Activated T-cell treated with anti-CD3 and anti-CD28 coated beads, Interleukin-2, amount 50 U/mL, for 72 hours (primary cell): ENCODE results near the gene SYN1. TPM values are rescaled to one million over a fixed set of nuclear protein-coding genes. Genes with fewer than 3 reads are reported as not detected.

Experiments used
- ATAC-seq, 2 donors: fragments of 150-1000 bp; cut with Tn5 transposase; replicated peaks in 1 of 2; 2 replicates each; pipeline ENCODE4 v1.10.0; 2021; ENCODE audit warnings: moderate library complexity in 2 of 2, mild to moderate bottlenecking in 1 of 2
- DNase-seq, 2 donors: peaks; one replicate each; pipeline ENCODE4 v3.0.0; 2021 to 2022; ENCODE audit warnings: mixed read lengths in 1 of 2
- H3K27ac Mint-ChIP-seq: one replicate; pipeline ENCODE4 v1.8.0; 2022; ENCODE audit warnings: mild to moderate bottlenecking, moderate library complexity, mixed read lengths
- H3K27me3 Mint-ChIP-seq: one replicate; pipeline ENCODE4 v1.8.0; 2022; ENCODE audit warnings: low read depth, mixed read lengths
- H3K36me3 Mint-ChIP-seq, 2 donors: one replicate each; pipeline ENCODE4 v1.8.0; 2022; ENCODE audit warnings: mixed read lengths in 2 of 2, mild to moderate bottlenecking in 1 of 2; ENCODE audit not compliant: insufficient read depth in 2 of 2
- H3K4me1 Mint-ChIP-seq: one replicate; pipeline ENCODE4 v1.8.0; 2022; ENCODE audit warnings: low read depth, mixed read lengths
- H3K4me3 Mint-ChIP-seq, 2 donors: one replicate each; pipeline ENCODE4 v1.8.0; 2022; ENCODE audit warnings: mild to moderate bottlenecking in 2 of 2, mixed read lengths in 2 of 2, moderate library complexity in 2 of 2
- H3K9me3 Mint-ChIP-seq, 2 donors: one replicate each; pipeline ENCODE4 v1.8.0; 2022; ENCODE audit warnings: mixed read lengths in 2 of 2
- total RNA-seq, 2 donors: library from RNA; stranded (reverse); gene quantifications; one replicate each; pipeline ENCODE4 v1.2.3, GENCODE V29; 2022

The SYN1 gene
- total RNA-seq, 2 donors from 2014 or later, result 0.67 to 2.0 TPM

DNA sequence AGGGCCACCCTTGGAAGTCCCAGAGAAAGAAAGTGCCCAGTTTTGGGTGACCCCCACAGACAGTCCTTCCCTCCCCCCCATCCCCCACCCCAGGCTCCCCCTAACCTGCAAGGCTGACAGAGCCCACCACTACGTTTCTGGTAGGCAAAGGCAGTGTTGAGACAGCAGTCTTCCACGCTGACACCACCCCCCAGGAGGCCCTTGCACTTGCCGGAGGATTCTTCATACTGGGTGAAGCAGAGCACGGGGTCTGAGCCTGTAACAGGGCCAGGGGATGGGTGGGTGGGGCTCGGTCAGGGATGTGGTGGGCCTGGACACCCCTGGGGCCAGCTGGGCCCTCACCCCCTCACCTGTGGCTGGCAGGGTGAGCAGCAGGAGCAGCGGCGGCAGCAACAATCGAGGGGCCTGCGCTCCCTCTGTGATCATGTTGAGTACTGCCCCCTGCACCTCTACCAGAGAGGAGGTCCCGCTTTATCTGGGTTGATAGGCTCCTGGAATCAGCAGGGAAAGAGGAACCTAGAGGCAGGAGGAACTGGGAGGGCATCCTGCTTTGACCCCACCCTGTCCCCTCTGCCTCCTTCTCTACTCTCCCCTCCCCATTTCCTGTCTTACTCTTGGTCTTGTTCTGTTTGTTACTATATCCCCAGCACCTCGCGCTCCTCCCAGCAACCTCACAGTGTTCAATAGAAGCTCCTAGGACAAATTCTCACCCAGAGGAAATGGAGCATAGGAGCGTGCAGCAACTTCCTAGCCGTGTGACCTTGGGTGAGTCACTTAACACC is 10.0 kb upstream of the SYN1 start, which contains the start of gene CFP:
TSS of gene CFP (minus strand) at position 512 of the 782 bp plus-strand sequence. CDS start at position 426, 86 bp downstream.
- ATAC-seq (peak; percentile 51 to 61), DNase-seq (no peak)
- Mint-ChIP-seq H3K9me3 (no peaks in the 10 kb centered on the region), H3K27me3 (no peaks in the 10 kb centered on the region), H3K36me3 (no peaks in the 10 kb centered on the region), H3K4me1 (peaks cover 15% of the 10 kb centered on the region), H3K4me3 (peak within 1 kb of the TSS; percentile 65 to 66), H3K27ac (peak within 1 kb of the TSS; percentile 17)

- no peaks in the 10 kb centered on the region for H3K27me3 Mint-ChIP-seq
- H3K9me3 Mint-ChIP-seq, result no peaks in the 10 kb centered on the region
- peaks cover 15% of the 10 kb centered on the region for H3K4me1 Mint-ChIP-seq
- H3K27ac Mint-ChIP-seq, result no peak overlapping the region
- ATAC-seq (peak; percentile 29 to 32), DNase-seq (no peak)
- H3K4me3 Mint-ChIP-seq, result peak overlapping the region; percentile 65 to 66
- no peaks in the 10 kb centered on the region for H3K36me3 Mint-ChIP-seq
Measured at GRCh38 chrX:47628982-47629381, 9.3 kb upstream of the SYN1 start.

DNA sequence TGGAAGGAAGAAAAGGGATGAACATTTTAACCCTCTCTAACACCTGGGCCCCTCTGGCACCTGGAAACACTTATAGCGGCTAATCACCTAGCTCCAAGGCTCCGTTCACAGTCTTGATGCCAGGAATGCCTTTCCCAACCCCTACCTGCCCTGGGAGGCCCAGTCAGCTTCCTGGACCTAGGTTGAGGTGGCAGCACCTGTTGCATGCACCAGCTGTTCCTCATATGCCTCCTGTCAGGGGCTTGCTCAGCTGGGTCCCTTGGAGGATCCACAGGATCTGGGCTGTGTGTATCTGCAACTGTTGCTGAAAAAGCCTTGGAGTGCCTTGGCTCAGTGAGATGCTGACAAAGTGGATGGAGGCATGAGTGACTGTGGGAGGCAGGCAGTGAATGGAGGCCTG is 5.7 kb upstream of the SYN1 start:
- Mint-ChIP-seq H3K27ac (no peak overlapping the region), H3K36me3 (no peaks in the 10 kb centered on the region), H3K27me3 (peaks cover 19% of the 10 kb centered on the region), H3K4me3 (no peak overlapping the region), H3K4me1 (peaks cover 23% of the 10 kb centered on the region), H3K9me3 (no peaks in the 10 kb centered on the region)
- ATAC-seq, result no peak
- DNase-seq, result no peak

GRCh38 chrX:47623540-47624027 is 3.9 kb upstream of the SYN1 start:
- DNase-seq, result peak; percentile 32 to 44
- peak; percentile 55 for ATAC-seq
- peaks cover 23% of the 10 kb centered on the region for H3K27me3 Mint-ChIP-seq
- no peaks in the 10 kb centered on the region for H3K9me3 Mint-ChIP-seq
- H3K4me3 Mint-ChIP-seq, result peak overlapping the region; percentile 77 to 83
- H3K4me1 Mint-ChIP-seq, result peaks cover 14% of the 10 kb centered on the region
- H3K27ac Mint-ChIP-seq, result no peak overlapping the region
- H3K36me3 Mint-ChIP-seq, result no peaks in the 10 kb centered on the region

- ATAC-seq (no peak), DNase-seq (no peak)
- Mint-ChIP-seq H3K27me3 (peaks cover 37% of the 10 kb centered on the region), H3K36me3 (no peaks in the 10 kb centered on the region), H3K9me3 (no peaks in the 10 kb centered on the region), H3K4me1 (peaks cover 14% of the 10 kb centered on the region), H3K27ac (no peak overlapping the region), H3K4me3 (no peak overlapping the region)
Measured at GRCh38 chrX:47621851-47622250, 2.2 kb upstream of the SYN1 start.

DNA sequence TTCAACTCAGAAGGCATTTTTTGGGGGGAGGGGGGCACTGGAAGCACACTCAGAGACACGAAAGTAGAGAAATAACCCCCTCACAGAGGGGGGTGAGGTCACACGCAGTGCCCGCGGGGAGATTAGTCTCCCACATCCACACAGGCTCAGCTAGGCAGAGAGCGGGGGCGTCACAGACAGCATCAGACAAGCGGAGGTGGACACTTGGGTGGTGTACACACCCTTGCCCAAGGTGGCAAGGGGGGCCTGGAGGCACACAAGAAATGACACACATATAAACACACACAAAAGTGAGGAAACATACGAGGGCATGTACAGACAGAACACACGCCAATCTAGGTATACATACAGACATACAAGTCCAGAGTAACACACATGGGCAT is 637 bp upstream of the SYN1 start:
- Mint-ChIP-seq H3K36me3 (no peaks in the 10 kb centered on the region), H3K27ac (no peak overlapping the region), H3K27me3 (peaks cover 49% of the 10 kb centered on the region), H3K9me3 (no peaks in the 10 kb centered on the region), H3K4me1 (peaks cover 14% of the 10 kb centered on the region), H3K4me3 (peak overlapping the region; percentile 49 to 52)
- DNase-seq (no peak), ATAC-seq (peak in 1 of 2 donors; percentile 5)

GRCh38 chrX:47618923-47619485 is 653 bp downstream of the SYN1 start:
- ATAC-seq (no peak), DNase-seq (no peak)
- Mint-ChIP-seq H3K9me3 (no peaks in the 10 kb centered on the region), H3K27ac (no peak overlapping the region), H3K36me3 (no peaks in the 10 kb centered on the region), H3K4me3 (peak overlapping the region; percentile 50 to 71), H3K27me3 (peaks cover 49% of the 10 kb centered on the region), H3K4me1 (peaks cover 14% of the 10 kb centered on the region)

DNA sequence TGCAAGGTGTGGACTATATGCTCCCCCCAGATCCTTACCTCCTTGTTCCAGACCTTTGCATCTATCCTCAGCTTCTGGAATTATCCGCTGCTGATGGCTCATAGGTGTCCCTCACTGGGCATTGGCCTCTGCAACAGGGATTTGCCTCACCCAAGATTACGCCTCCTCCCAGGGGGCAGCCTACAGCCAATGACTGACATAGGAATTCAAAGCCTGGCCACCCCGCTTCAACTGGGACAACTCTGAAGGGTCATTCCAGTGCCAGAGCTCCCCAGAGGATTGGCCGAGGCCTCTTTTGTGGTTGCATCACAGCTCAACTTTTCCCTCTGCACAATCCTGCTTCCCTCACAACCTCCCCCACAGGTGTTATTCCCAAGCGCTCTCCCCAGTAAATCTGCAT is 5.0 kb downstream of the SYN1 start:
- DNase-seq (no peak), ATAC-seq (no peak)
- peaks cover 39% of the 10 kb centered on the region for H3K27me3 Mint-ChIP-seq
- no peaks in the 10 kb centered on the region for H3K9me3 Mint-ChIP-seq
- H3K36me3 Mint-ChIP-seq, result no peaks in the 10 kb centered on the region
- no peak overlapping the region for H3K4me3 Mint-ChIP-seq
- H3K27ac Mint-ChIP-seq, result no peak overlapping the region
- peaks cover 6% of the 10 kb centered on the region for H3K4me1 Mint-ChIP-seq

DNA sequence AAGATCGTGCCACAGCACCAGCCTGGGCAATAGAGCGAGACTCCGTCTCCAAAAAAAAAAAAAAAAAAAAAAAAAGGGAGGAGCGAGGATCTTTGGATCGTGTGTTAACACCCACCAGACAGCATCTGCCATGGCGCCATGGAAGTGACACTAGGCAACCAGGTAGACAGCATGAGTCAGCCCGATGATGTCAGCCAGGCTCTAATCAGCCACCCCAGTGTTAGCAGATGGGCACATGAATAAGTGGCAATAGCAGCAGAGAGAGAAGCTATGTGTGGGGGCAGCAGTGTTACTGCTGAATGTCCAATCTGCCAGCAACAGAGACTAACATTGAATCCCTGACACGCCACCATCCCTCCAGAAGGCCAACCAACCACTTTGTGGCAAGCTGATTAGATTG is 6.6 kb downstream of the SYN1 start:
- no peak overlapping the region for H3K27ac Mint-ChIP-seq
- no peak for DNase-seq

DNA sequence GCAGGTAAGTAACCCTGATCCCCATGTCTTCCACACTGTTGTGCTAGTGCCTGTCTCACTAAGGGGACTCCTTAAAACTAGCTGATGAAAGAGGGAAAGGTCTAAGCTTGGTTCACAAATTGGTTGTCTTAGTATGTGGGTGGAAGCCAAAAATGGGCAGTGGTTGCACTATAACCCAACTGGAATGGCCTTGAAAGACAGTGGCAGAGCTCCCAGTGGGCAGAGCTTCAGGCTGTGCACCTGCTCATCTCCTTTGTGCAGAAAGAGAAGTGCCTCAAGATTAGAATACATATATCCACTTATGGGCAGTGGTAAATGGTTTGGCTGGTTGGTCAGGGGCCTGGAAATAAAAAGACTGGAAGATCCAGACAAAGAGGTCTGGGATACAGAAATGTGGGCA is 7.2 kb downstream of the SYN1 start:
- Mint-ChIP-seq H3K4me3 (no peak overlapping the region), H3K9me3 (no peaks in the 10 kb centered on the region), H3K4me1 (no peaks in the 10 kb centered on the region), H3K36me3 (no peaks in the 10 kb centered on the region), H3K27me3 (peaks cover 27% of the 10 kb centered on the region), H3K27ac (no peak overlapping the region)
- DNase-seq (no peak), ATAC-seq (no peak)

More for the DNA sequence above, 6.6 kb downstream of the SYN1 start:
- Mint-ChIP-seq H3K27me3 (peaks cover 34% of the 10 kb centered on the region), H3K36me3 (no peaks in the 10 kb centered on the region), H3K9me3 (no peaks in the 10 kb centered on the region), H3K4me3 (no peak overlapping the region), H3K4me1 (no peaks in the 10 kb centered on the region)
- ATAC-seq, result no peak

- H3K36me3 Mint-ChIP-seq, result no peaks in the 10 kb centered on the region
- H3K4me1 Mint-ChIP-seq, result no peaks in the 10 kb centered on the region
- no peaks in the 10 kb centered on the region for H3K9me3 Mint-ChIP-seq
- DNase-seq (no peak), ATAC-seq (no peak)
- no peak overlapping the region for H3K27ac Mint-ChIP-seq
- H3K4me3 Mint-ChIP-seq, result no peak overlapping the region
- peaks cover 25% of the 10 kb centered on the region for H3K27me3 Mint-ChIP-seq
Measured at GRCh38 chrX:47611926-47612325, 7.7 kb downstream of the SYN1 start.

- Mint-ChIP-seq H3K27me3 (peaks cover 21% of the 10 kb centered on the region), H3K4me1 (no peaks in the 10 kb centered on the region), H3K36me3 (no peaks in the 10 kb centered on the region), H3K27ac (no peak overlapping the region), H3K4me3 (no peak overlapping the region), H3K9me3 (no peaks in the 10 kb centered on the region)
- no peak for ATAC-seq
- DNase-seq, result no peak
Measured at GRCh38 chrX:47611489-47611888, 8.2 kb downstream of the SYN1 start.

- no peak overlapping the region for H3K27ac Mint-ChIP-seq
- no peaks in the 10 kb centered on the region for H3K36me3 Mint-ChIP-seq
- no peaks in the 10 kb centered on the region for H3K4me1 Mint-ChIP-seq
- DNase-seq, result no peak
- H3K4me3 Mint-ChIP-seq, result no peak overlapping the region
- H3K27me3 Mint-ChIP-seq, result peaks cover 12% of the 10 kb centered on the region
- no peaks in the 10 kb centered on the region for H3K9me3 Mint-ChIP-seq
- no peak for ATAC-seq
Measured at GRCh38 chrX:47610511-47610910, 9.1 kb downstream of the SYN1 start.
